NCI-H524 treated with DMSO at 0.1 percent for 48 hours (cell line): ENCODE measurements around the gene ADRB1.

Source experiments
- DNase-seq: peaks from one replicate; lab custom pipeline; 2025; lab: John Stamatoyannopoulos, UW

The ADRB1 gene

DNA sequence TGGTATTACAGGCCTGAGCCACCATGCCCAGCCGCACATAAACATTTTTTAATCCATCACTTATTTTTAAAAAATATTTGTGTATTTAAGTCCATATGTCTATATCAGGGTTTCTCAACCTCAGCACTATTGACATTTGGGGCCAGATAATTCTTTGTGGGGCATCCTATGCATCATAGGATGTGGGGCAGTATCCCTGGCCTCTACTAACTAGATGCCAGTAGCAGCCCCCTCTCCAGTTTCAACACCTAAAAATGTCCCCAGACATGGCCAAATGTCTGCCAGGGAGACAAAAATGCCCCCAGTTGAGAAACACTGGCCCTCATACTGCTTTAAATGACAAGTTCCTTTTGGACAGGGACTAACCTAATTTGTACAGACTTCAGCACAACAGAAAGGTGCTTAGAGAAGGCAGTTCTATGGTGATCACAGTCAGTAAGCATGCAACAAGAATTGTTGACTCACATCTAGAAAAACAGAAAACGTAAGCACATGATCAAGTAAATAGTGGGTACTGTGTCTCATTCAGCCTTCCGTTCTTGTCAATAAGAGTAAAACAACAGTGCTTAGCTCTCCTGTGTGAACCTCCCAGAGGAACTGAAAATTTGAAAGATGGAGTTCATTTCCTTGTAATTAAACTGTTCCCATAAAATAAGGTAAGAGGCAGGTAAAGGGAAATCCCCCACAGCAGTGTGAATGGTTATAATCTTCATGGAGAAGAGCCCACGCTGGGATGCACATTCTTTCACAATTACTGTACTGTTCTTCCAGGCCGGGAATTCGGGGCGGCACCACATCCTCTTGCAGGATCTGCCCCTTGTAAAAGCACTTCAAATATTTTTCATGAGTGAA, 17.3 kb upstream of the ADRB1 start:
- DNase-seq: no peak

DNA sequence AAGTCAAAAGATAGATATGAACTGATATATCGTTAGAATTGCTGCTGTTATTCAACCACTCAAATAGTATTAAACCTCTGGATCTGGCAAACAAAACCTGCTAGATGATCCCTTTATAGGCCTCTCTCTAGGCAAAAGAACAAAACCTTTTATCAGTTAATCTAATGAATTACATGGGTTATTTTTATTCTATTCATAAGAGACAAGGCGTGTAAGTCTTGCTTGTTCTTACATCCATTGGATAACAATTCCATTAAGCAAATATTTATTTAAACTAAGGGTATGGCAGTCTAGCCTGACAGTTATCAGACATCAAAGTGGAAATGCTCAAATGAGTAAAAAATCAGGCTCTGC, 16.6 kb upstream of the ADRB1 start:
- DNase-seq: no peak

DNA sequence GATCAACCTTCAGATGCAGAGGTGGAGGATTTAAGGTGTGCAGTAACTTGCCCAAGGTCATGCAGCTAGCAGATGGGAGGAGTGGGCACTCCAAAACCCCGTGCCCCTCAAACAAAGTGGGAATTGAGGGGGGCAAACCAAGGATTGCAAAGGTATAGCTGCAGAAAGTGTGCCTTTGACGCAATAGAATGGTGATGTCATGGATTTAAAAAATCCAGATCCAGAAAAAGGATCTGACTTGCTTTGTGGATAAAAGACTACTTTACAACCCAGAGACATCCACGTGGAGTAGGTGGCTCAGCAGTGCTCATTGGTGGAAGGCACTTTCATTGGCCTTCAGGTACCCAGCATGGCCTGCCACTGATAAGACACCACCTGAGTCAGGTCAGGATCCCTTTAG, 15.7 kb upstream of the ADRB1 start:
- no peak for DNase-seq

DNA sequence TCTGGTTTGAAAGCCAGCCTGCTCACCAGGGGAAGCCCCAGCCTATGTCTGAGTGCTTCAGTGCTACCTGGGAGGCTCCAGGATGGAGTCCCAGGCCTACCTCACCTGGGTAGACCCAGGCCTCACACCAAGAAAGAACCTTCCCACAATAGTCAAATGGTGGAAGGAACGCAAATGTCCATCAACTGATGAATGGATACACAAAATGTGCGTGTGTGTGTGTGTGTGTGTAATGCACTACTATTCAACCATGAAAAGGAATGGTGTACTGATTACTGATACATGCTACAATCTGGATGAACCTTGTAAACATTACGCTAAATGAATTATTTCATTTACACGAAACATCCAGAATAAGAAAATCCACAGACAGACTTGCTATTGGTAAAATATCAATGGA, 15.2 kb upstream of the ADRB1 start:
- DNase-seq: no peak

DNA sequence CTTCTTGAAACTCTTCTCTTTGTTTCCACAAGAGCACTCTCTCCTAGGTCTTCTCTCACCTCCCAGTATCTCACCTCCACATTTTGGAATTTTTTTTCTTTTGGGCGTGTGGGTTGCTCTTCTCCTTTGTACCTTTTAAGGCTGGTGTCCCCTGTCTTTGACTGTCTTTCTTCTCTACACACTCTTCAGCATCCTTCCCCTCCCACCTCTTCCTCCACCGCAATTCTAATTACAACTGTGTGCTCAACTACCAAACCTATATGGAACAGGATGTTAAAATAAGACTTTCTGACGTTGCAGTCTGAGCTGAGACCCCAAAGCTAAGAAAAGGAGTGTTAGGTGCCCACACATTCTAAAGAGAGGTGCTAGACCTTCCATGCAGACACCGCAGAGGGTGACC, 14.0 kb upstream of the ADRB1 start:
- no peak for DNase-seq

DNA sequence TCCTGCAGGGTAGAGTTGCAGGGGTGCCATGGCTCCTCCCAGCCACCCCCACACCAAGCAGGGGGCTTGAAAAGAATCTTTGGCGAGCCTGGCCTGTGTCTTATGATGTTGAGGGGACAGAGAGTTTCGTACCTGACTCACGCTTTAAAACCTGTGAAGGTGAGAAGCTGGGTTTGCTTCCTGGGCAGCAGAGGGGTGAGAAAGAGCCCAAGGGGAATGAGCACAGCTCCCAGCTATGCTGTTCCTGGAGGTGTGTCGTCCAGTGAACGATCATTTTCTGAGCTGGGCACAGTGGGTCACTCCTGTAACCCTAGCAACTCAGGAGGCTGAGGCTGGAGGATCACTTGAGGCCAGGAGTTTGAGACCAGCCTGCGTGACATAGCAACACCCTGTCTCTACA, 13.5 kb upstream of the ADRB1 start:
- no peak for DNase-seq

DNA sequence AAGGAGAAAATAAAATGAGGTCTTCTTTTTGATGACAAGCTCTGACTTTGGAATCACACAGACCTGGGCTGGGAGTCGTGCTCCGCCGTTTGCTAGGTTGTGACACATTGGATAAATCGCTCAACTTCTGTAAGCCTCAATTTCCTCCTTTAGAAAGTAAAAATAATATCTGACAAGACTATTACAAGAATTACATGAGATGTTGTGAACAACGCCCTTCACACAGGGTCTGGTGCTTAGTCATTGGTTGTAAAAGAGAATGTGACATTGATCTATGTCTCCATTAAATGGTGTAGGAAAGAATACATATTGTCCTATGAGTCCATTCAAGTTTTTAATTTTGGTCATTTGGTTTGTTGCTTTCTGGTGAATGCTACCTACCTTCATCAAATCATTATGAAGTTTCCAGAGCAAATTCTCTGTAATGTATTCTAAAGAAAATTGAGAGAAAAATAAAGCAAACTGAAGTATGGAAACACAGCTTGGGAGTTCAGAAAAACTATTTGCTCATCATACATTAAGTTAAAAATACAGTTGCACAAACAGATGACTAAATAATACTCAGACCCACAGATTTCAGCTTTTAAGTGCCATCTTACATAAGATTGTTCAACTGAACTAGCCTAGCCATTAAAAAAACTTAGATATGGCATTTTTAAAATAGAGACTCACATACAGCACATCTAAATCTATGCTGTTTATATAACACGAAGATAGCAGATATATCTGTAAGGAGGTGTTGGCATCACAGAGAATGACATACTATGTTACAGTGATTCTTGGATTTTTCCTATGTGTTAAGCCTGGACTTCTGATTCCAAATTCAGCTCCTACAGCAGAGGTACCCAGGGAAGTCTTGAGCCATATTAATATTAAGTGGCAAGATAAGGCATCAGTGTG, 12.3 kb upstream of the ADRB1 start:
- no peak for DNase-seq

DNA sequence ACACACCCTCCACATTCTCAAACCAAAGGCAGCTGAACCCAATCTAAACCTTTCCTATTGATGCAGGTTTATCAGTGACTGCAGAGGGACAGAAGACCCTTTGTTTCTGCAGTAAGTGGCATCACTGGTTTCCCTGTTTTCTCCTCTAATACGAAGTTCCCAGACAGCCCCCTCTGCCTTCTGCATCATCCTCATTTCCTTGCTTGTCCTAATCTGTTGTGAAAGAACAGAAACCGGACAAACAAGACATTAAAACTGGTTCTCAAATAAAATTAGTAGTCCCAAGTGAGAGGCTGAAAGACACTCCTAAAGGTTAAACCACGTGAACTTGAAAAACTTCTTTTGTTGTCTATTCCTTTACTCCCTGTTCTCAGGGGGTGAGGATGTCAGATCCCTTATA, 10.1 kb upstream of the ADRB1 start:
- no peak for DNase-seq

DNA sequence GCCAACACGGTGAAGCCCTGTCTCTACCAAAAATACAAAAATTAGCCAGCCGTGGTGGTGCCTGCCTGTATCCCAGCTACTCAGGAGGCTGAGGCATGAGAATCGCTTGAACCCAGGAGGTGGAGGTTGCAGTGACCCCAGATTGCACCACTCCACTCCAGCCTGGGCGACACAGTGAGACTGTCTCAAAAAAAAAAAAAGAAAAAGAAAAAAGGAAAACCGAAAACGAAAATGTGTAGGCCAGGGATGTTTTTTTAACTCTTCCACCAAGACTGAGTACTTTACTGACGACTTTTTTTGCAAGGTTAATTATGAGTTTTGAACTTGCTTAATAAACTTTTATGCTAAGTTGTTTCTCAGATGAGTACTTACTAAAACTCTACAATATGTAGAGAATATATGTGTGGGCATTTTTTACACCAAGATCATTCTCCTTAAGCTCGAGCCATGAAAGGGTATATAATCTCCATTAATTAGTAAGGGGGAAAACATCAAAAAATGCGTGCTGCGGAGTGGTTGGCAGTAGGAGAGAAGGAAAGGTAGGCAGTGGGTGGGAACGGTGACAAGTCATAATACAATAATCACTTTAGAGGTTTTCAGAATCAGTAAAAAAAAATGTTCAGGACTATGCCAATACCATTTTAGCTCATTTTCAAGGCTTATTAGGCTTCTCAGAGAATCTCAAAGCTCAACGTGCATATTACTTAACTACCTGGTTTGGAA, 8.6 kb upstream of the ADRB1 start:
- no peak for DNase-seq

DNA sequence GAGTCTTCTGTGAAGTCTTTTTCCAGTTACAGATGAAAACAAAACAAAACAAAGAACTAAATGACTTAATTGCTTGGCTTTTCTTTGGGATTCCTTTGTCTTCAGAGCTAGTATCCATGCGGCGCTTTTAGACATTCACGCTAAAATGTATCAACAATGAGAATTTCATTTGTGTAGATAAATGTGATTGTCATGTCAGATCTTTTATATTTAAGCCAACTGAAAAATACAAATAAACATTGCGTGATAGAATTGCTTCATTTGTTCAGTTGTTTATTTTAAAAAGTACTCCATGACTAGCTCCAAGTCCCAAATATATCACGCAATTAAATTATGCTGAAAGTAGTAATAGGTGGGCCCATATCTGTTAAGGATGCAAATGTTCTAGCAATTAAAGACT, 7.9 kb upstream of the ADRB1 start:
- DNase-seq: no peak

DNA sequence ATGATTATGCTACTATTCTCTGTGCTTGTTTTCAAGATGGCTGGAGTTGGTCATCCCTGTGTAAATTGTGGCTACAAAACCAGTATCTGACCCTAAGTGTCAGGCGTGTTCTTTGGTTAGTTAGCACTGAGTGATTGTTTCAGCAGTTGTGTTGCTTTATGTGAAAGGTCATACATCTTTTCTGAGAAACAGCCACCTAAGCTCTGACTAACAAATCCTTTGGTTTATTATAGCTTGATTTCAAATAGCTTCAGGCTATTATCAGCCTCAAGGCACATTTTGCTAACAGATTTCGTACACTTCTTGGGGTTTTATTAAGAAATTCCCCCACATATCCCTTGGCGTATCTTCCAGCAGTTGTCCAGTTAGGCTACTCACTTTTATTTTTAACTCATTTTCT, 4.8 kb upstream of the ADRB1 start:
- DNase-seq: no peak

DNA sequence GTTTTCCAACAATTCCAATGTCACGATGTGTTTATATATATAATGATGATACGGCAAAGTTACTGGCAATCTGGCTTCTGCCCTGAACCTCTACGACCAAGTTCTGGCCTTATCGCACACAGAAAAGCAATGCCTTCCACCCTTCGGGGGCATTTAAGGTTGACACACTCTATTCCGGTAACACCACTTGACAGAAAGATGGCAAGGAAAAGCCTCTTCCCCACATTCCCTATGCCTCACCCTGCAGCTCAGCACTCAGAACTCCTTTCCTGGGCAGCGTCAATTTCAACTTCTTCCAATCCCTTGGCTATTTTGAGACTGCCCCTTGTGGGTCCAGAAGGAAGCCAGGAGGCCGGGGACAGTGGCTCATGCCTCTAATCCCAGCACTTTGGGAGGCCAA, 2.5 kb upstream of the ADRB1 start:
- no peak for DNase-seq

DNA sequence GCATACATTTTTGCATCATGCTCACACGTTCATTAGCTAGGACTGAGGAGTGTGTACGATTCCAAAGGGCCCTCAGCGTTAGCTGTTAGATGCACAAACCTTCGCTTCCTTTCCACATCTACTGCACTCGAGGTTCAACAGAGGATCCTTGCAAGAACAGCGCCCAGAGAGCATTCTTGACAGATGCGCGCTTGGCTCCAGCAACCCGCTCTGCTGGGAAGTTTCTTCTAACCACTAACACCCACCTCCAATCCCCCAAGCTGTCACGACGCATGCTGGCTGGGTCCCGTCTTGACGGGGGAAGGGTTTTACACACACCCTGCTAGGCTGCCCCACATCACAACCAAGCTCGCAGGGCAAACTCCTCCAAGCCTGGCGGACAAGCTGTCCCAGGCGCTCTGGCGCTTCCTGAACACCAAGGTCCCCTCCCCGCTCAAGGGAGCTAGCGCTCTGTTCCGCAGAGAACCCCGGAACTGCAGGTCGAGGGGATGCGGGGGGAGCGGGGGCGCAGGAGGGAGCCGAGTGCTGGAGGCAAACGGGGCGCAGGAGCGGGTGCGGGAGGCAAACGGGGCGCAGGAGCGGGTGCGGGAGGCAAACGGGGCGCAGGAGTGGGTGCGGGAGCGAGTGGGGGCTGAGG, 653 bp upstream of the ADRB1 start:
- DNase-seq: no peak

DNA sequence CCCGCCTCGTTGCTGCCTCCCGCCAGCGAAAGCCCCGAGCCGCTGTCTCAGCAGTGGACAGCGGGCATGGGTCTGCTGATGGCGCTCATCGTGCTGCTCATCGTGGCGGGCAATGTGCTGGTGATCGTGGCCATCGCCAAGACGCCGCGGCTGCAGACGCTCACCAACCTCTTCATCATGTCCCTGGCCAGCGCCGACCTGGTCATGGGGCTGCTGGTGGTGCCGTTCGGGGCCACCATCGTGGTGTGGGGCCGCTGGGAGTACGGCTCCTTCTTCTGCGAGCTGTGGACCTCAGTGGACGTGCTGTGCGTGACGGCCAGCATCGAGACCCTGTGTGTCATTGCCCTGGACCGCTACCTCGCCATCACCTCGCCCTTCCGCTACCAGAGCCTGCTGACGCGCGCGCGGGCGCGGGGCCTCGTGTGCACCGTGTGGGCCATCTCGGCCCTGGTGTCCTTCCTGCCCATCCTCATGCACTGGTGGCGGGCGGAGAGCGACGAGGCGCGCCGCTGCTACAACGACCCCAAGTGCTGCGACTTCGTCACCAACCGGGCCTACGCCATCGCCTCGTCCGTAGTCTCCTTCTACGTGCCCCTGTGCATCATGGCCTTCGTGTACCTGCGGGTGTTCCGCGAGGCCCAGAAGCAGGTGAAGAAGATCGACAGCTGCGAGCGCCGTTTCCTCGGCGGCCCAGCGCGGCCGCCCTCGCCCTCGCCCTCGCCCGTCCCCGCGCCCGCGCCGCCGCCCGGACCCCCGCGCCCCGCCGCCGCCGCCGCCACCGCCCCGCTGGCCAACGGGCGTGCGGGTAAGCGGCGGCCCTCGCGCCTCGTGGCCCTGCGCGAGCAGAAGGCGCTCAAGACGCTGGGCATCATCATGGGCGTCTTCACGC, 825 bp downstream of the ADRB1 start:
- no peak for DNase-seq

DNA sequence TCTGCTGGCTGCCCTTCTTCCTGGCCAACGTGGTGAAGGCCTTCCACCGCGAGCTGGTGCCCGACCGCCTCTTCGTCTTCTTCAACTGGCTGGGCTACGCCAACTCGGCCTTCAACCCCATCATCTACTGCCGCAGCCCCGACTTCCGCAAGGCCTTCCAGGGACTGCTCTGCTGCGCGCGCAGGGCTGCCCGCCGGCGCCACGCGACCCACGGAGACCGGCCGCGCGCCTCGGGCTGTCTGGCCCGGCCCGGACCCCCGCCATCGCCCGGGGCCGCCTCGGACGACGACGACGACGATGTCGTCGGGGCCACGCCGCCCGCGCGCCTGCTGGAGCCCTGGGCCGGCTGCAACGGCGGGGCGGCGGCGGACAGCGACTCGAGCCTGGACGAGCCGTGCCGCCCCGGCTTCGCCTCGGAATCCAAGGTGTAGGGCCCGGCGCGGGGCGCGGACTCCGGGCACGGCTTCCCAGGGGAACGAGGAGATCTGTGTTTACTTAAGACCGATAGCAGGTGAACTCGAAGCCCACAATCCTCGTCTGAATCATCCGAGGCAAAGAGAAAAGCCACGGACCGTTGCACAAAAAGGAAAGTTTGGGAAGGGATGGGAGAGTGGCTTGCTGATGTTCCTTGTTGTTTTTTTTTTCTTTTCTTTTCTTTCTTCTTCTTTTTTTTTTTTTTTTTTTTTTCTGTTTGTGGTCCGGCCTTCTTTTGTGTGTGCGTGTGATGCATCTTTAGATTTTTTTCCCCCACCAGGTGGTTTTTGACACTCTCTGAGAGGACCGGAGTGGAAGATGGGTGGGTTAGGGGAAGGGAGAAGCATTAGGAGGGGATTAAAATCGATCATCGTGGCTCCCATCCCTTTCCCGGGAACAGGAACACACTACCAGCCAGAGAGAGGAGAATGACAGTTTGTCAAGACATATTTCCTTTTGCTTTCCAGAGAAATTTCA, 1.7 kb downstream of the ADRB1 start:
- DNase-seq: no peak

DNA sequence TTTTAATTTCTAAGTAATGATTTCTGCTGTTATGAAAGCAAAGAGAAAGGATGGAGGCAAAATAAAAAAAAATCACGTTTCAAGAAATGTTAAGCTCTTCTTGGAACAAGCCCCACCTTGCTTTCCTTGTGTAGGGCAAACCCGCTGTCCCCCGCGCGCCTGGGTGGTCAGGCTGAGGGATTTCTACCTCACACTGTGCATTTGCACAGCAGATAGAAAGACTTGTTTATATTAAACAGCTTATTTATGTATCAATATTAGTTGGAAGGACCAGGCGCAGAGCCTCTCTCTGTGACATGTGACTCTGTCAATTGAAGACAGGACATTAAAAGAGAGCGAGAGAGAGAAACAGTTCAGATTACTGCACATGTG, 2.4 kb downstream of the ADRB1 start:
- no peak for DNase-seq

DNA sequence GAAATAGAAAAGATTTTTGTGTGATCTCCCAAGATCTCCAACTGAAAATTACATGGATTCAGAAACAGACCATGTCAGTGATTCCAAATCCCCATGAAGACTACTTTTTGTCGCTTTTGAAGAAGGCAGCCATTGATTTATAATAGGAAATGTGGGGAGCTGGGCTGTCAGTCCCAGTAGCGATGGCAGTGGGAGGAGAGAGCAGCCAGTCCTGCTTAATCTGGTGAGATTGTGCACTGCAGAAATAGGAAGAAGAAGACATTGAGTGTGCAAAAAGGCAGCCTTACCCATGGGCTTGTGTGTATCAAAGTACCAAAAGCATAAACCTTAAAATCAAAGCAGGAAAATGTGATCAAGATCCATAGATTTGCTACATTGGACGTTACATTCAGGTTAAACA, 4.8 kb downstream of the ADRB1 start:
- DNase-seq: no peak

DNA sequence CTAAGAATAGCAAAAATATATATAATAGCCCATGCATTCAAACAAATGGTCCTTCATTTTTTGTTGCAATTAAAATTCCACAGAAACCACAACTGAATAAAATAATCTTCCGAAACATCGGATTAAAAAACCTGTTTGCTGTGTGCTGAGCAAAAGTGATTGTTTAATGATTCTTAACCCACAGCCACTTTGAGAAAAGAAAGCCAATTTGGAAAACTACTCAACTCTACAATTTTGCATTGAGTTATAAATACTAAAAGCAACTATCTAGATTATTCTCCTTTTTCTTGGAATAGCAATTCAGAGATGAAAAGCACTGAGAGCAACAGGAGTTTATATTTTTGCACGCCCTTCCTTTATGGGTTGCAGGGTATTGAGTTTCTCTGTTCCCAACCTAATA, 8.0 kb downstream of the ADRB1 start:
- DNase-seq: no peak

DNA sequence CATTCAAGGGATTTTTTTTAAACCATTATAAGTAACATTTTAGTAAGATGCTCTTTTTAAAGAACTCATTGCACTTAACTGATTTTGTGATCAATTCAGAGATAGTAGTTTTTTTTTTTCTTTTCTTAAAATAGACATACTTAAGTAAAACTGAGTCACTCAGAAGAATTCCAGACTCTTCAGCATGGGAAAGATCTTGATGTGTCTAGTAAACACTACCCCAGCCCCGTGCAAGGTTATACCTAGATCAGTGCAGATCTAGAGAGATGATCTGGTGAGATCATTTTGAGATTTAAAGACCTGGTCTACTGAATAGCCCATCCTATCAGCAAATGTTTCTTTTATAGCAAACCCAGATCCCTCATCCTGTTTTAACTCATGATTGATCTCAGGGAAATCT, 8.6 kb downstream of the ADRB1 start:
- no peak for DNase-seq

DNA sequence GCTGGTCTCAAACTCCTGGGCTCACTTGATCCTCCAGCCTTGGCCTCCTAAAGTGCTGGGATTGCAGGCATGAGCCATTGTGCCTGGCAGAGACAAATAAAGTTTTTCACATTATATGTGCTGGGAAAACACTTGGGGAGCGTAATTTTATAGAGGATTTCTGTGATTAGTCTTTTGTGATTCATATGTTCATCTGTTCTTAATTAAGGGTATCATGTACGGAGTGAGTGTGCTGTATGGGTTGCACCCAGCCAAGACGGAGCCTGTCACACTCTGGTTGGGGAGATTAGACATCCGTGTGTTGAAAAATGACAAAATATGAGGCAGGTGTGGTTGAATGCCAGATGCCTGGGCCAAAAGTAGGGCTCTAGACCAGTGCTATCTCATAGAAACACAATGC, 10.3 kb downstream of the ADRB1 start:
- DNase-seq: no peak
